Body of pancreas (tissue), 4 donors: ENCODE results near the gene KBTBD13. TPM values are rescaled to one million over a fixed set of nuclear protein-coding genes. Genes with fewer than 3 reads are reported as not detected.
"Not testable (repeated sequence)": the region's sequence is repeated elsewhere in the genome, so short reads cannot be mapped to it uniquely, and the experiment has no call there.

ENCODE experiments used
- ATAC-seq: fragments of 150-250 bp; one replicate; pipeline ENCODE4 v1.9.1; 2016
- DNase-seq, 4 donors: peaks; one replicate each; pipeline ENCODE4 v3.0.0-alpha.2; 2019
- H3K27ac ChIP-seq, 4 donors: fragments of 200-600 bp; sonication (generic); 1 replicate in 3 of 4; 2 replicates in 1 of 4; pipeline versions ENCODE4 v1.5.1 to v1.6.1; 2016 to 2019; ENCODE audit warnings: mild to moderate bottlenecking in 1 of 4, mixed read lengths in 1 of 4, moderate library complexity in 1 of 4
- H3K27me3 ChIP-seq, 2 donors: fragments of 200-600 bp; sonication (generic); one replicate each; pipeline ENCODE4 v1.6.0; 2016; ENCODE audit warnings: mild to moderate bottlenecking in 1 of 2
- H3K36me3 ChIP-seq, 2 donors: fragments of 200-600 bp; sonication (generic); replicated peaks in 1 of 2; 2 replicates each; pipeline ENCODE4 v1.5.1; 2016; ENCODE audit warnings: low read depth in 2 of 2; ENCODE audit not compliant: insufficient read depth in 1 of 2
- H3K4me1 ChIP-seq: fragments of 200-600 bp; sonication (generic); one replicate; pipeline ENCODE4 v1.6.0; 2016
- H3K4me3 ChIP-seq, 2 donors: fragments of 200-600 bp; sonication (generic); 1 replicate in 1 of 2; 2 replicates in 1 of 2; pipeline ENCODE4 v1.5.1; 2016 to 2019
- H3K9me3 ChIP-seq, 3 donors: fragments of 200-600 bp; sonication (generic); 1 replicate in 2 of 3; 2 replicates in 1 of 3; pipeline ENCODE4 v1.5.1; 2016
- CTCF ChIP-seq, 7 experiments: fragments of 450-650 bp in 4 of 7; fragments of 200-600 bp in 3 of 7; sonication (generic) in 3 of 7; IDR thresholded peaks; one replicate each; pipeline ENCODE4 v1.5.1; 2016 to 2019; ENCODE audit warnings: antibody characterized with exemption in 7 of 7
- POLR2A ChIP-seq, 3 donors: fragments of 450-650 bp; IDR thresholded peaks; one replicate each; pipeline ENCODE4 v1.6.1; 2016; ENCODE audit warnings: antibody characterized with exemption in 3 of 3, mild to moderate bottlenecking in 2 of 3
- WGBS, 2 donors: methylation state at CpG; one replicate each; pipeline ENCODE4 v1.1.5; 2017; 5-methylcytosine and 5-hydroxymethylcytosine counted together
- intact Hi-C: fragments of 100-400 bp; cut with DNase I; formaldehyde crosslinking; loops from one replicate; pipeline ENCODE4 v1.15.1; 2023
- total RNA-seq, 2 donors: library from RNA; depleted of rRNA; stranded (reverse); fragments of >200 nt; gene quantifications; one replicate each; pipeline ENCODE4 v1.1.0, GENCODE V29; 2016

The KBTBD13 gene
- total RNA-seq, 2 donors from 2014 or later = not detected

- Histone ChIP-seq H3K36me3 (no peaks in the 10 kb centered on the region), H3K9me3 (no peaks in the 10 kb centered on the region), H3K4me1 (peaks cover 6% of the 10 kb centered on the region), H3K27ac (no peak overlapping the region), H3K4me3 (no peak overlapping the region), H3K27me3 (peaks cover 0 to 13% of the 10 kb centered on the region in 2 donors)
- intact Hi-C loops = no loop called here
- peak; percentile 49 for ATAC-seq
- TF ChIP-seq CTCF (IDR thresholded peaks at IDR 0.05) (no peak), POLR2A (IDR thresholded peaks at IDR 0.05) (no peak)
- 56 to 78% methylated on average over 1 of the region's 1 CpG for WGBS, 2 donors
- peak in 3 of 4 donors; percentile 28 to 60 (median 35) for DNase-seq
Measured at GRCh38 chr15:65069179-65069578, 7.4 kb upstream of the KBTBD13 start.

- ATAC-seq (no peak), DNase-seq (no peak)
- intact Hi-C loops = no loop called here
- Histone ChIP-seq H3K4me1 (peaks cover 6% of the 10 kb centered on the region), H3K36me3 (no peaks in the 10 kb centered on the region), H3K9me3 (no peaks in the 10 kb centered on the region), H3K27me3 (peaks cover 0 to 12% of the 10 kb centered on the region in 2 donors), H3K4me3 (no peak overlapping the region), H3K27ac (no peak overlapping the region)
- TF ChIP-seq POLR2A (IDR thresholded peaks at IDR 0.05) = no peak
- WGBS, 2 donors = 63 to 72% methylated on average over 5 of the region's 5 CpGs
Measured at GRCh38 chr15:65069779-65070546, 6.6 kb upstream of the KBTBD13 start.

GRCh38 chr15:65071381-65071811, 5.2 kb upstream of the KBTBD13 start:
- no peaks in the 10 kb centered on the region for H3K36me3 ChIP-seq
- no peaks in the 10 kb centered on the region for H3K9me3 ChIP-seq
- no peak overlapping the region for H3K27ac ChIP-seq
- DNase-seq (peak in 1 of 4 donors; percentile 40), ATAC-seq (no peak)
- no peak overlapping the region for H3K4me3 ChIP-seq
- peaks cover 6% of the 10 kb centered on the region for H3K4me1 ChIP-seq
- 48 to 63% methylated on average over 4 to 5 of the region's 5 CpGs for WGBS, 2 donors
- H3K27me3 ChIP-seq = peaks cover 0 to 9% of the 10 kb centered on the region in 2 donors
- TF ChIP-seq POLR2A (IDR thresholded peaks at IDR 0.05) (no peak), CTCF (IDR thresholded peaks at IDR 0.05) (no peak)
- intact Hi-C loops = no loop called here

GRCh38 chr15:65072027-65072426, 4.5 kb upstream of the KBTBD13 start:
- Histone ChIP-seq H3K4me1 (peaks cover 6% of the 10 kb centered on the region), H3K4me3 (no peak overlapping the region), H3K36me3 (no peaks in the 10 kb centered on the region), H3K27ac (no peak overlapping the region), H3K27me3 (peaks cover 0 to 11% of the 10 kb centered on the region in 2 donors), H3K9me3 (no peaks in the 10 kb centered on the region)
- intact Hi-C loops = no loop called here
- ATAC-seq (no peak), DNase-seq (peak in 1 of 4 donors; percentile 26)
- no peak for TF ChIP-seq POLR2A (IDR thresholded peaks at IDR 0.05)
- no peak for TF ChIP-seq CTCF (IDR thresholded peaks at IDR 0.05)
- 50 to 53% methylated on average over 1 of the region's 1 CpG for WGBS, 2 donors

GRCh38 chr15:65072617-65073016, 3.9 kb upstream of the KBTBD13 start:
- Histone ChIP-seq H3K36me3 (no peaks in the 10 kb centered on the region), H3K9me3 (no peaks in the 10 kb centered on the region), H3K27ac (no peak overlapping the region), H3K4me1 (peaks cover 6% of the 10 kb centered on the region), H3K4me3 (no peak overlapping the region), H3K27me3 (peaks cover 0 to 12% of the 10 kb centered on the region in 2 donors)
- ATAC-seq (no peak), DNase-seq (no peak)
- TF ChIP-seq POLR2A (IDR thresholded peaks at IDR 0.05) = no peak
- TF ChIP-seq CTCF (IDR thresholded peaks at IDR 0.05) = no peak
- 85 to 88% methylated on average over 3 of the region's 3 CpGs for WGBS, 2 donors
- intact Hi-C loops = no loop called here

GRCh38 chr15:65074946-65075345, 1.6 kb upstream of the KBTBD13 start:
- 97% methylated on average over 20 of the region's 22 CpGs; no CpG with 5 or more reads in 1 of the 2 donors for WGBS, 2 donors
- H3K4me3 ChIP-seq, H3K27ac ChIP-seq, H3K27me3 ChIP-seq, ATAC-seq, intact Hi-C loops, H3K4me1 ChIP-seq, H3K9me3 ChIP-seq, H3K36me3 ChIP-seq, DNase-seq: not testable (repeated sequence)

GRCh38 chr15:65075607-65076395, 745 bp upstream of the KBTBD13 start:
- ATAC-seq, H3K27me3 ChIP-seq, H3K27ac ChIP-seq, intact Hi-C loops, H3K9me3 ChIP-seq, H3K4me1 ChIP-seq, DNase-seq, H3K36me3 ChIP-seq, H3K4me3 ChIP-seq: not testable (repeated sequence)
- WGBS, 2 donors = 64 to 65% methylated on average over 12 of the region's 12 CpGs
